T-helper 1 cell (primary cell): ENCODE results near the gene FHL1.

Experiments
- DNase-seq, 5 donors: peaks; one replicate each; pipeline ENCODE4 v3.0.0-alpha.2; 2012 to 2020

The FHL1 gene

DNA sequence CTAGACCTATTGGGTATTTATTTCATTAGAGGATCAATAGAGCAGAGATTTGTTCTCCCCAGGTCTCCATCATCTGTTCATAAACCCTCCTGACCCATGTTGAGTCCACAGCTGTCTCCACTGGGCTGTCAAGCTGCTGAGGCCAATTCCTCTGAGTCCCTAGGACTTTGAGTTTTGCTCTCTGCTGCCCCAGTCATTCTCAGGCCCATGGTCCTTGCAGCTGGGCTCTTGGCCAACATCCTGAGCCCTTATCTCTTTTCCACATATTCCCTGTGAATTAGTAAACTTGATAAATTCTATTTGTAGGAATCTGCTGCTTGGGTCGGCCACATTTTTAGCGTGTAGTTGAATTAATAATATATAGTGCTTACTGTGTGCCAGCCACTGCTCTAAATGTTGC, 41.9 kb downstream of the FHL1 start:
- DNase-seq: no peak

GRCh38 chrX:136190038-136190713, 42.8 kb downstream of the FHL1 start:
- DNase-seq: no peak

DNA sequence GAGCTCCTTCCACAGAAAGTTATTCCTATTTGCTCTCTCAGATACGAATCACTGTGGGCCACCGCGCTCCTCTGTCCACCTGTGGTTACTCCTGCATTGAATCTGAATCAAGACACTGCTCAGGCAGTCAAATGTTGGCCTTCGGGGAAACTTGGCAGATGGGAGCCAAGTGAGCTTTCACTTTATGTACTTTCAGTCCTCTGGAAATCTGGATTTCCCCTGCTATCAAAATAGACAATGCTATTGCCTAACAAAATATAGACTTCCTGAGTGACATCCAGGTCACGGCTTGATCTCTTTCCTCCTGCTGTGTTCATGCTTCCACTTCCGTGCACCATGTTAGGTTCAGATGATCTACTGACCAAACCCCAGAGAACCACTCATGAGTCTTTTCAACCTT, 43.8 kb downstream of the FHL1 start:
- no peak for DNase-seq

DNA sequence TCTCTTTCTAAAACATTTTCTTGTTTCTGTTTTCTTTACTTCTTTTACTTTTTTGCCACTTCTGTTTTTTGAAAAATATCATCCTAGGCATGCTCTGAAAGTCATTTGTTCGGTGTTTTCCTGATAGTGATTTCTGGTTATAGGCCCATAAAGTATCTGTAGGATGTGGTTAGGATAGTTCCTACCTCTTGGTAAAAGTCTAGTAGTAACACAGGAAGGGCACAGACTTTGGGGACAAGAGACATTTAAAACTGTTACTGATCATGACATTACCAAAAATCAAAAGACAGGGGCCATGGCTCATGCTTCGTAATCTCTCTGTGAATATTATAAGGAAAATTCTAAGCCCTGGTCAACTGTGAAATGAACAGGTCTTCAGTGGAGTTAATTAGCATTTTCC, 44.8 kb downstream of the FHL1 start:
- peak in 1 of 5 donors; percentile 28 for DNase-seq

DNA sequence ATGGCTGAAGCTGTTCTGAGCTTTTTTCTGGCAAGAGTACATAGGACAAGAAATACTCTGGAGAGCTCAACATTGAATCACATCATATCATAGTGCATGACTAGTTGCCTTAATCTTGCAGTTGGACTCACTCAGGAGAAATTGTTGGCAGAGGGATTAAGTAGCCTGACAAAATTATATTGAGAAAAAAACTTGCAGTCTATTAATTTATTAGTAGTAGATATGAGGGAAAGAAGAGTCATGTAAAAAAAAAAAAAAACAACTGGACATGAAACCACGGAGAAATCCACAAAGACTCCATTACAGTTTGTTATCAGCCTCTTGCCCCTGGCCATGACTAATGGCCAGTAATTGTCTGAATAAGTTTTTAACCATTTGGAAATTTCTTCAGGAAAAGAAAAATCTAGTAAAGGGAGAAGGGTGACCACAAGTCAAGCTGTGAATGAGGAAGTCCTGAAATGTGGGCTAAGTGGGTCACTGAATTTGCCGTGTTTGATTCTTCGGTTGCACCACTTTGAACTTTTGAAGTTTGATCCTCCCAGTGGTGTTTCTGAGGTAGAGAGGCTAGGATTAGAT, 45.6 kb downstream of the FHL1 start:
- no peak for DNase-seq

DNA sequence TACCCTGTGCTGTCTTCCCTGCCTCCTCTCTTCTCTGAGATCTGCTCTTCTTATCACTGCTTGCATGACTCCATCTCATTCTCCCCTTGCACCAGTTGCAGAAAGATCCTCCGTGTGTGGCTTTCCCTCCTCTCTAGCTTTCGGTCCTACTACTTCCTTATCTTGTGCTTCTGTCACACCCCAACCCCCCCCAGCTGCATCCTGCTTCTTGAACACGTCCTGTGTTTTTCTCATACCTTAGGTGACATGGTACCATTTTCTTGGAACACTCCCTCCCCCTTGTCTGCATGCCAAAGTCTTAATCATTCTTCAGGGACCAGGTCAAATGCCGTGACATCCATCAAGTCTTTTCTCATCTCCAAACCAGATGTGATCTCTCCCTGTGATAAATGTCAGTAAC, 46.4 kb downstream of the FHL1 start:
- peak in 1 of 5 donors; percentile 49 for DNase-seq

GRCh38 chrX:136194536-136194935, 47.2 kb downstream of the FHL1 start:
- DNase-seq: no peak

- no peak for DNase-seq
Measured at GRCh38 chrX:136195247-136195646, 47.9 kb downstream of the FHL1 start.

- no peak for DNase-seq
Measured at GRCh38 chrX:136196691-136197155, 49.4 kb downstream of the FHL1 start.

DNA sequence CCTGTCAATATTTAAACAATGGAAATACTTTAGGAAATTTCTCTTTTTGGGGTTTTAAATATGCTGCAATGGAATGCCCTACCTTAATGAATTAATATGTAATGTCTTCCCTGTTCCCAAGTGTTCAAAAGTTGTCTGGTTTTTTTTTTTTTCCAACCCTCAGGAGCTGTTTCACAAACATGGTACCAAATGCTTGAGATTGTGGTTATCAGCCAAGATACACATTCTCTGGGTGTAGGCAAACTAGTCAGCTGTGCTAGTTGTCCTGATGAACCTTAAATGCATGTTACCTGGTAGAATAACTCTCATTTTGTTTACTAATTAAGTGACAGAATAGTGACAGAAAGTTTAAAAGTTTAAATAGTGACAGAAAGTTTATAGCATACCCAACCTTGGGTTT, 50.7 kb downstream of the FHL1 start:
- DNase-seq: no peak

DNA sequence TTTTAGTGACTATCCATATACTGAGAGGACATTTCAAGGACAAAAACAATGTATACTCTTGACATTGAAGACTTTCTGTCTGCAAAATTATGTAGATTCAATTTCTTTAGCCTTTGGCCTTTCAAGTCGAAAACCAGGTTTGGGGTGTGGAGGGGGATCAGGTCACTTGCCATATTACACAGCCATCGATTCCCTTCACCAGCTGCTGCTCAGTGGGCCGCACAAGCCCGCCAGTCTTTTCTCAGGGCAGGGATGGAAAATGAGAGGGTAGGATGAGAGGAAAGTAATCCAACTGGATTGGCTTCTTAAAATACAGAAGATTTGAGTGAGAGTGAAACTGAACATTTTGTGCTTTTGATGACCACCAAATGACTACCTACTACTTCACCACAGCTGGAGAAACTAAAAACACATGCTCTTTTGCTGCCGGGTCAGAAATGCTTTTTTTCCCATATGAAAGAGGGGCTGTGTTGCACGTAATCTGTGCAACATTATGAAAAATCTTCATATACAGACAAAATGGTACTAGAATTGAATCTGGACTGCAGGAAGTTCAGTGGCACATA, 51.4 kb downstream of the FHL1 start:
- no peak for DNase-seq

DNA sequence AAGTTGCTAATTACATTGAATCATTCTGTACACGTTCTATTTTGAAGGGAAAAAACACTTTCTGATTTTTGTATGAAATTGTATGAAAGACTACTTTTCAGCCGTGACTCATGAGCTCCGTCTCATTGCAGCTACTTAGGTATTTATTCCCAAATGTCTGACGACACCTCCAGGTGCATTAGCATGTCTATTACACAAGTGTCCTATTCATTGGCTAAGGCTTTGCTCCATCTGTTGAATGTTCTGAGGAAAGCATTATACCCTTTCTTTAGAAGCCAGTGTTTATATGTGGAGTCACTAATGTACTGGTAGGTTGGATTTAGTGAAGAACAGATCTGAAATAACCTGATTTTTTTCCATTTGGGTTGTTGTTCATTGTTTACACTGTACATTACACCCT, 52.0 kb downstream of the FHL1 start:
- no peak for DNase-seq

DNA sequence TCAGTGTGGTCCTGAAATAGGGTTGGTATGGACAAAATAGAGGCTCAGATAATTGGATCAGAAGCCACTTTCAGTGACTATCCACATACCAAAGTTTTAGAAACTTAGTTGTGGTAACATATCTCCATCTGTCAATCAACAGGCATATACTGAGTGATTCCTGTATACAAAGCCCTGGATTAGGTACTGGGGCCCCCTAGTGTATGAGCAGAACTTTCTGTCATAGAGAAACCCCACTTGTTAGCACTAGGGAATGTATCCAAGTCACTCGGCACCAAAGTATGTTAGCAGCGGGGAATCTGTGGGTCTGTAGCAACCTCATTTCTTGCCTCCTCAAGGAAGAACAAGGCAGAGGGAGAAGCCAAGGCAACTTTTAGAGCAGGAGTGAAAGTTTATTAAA, 53.1 kb downstream of the FHL1 start:
- DNase-seq: peak in 1 of 5 donors; percentile 23

GRCh38 chrX:136201601-136202000, 54.3 kb downstream of the FHL1 start:
- no peak for DNase-seq

GRCh38 chrX:136202889-136203288, 55.6 kb downstream of the FHL1 start:
- DNase-seq: no peak

DNA sequence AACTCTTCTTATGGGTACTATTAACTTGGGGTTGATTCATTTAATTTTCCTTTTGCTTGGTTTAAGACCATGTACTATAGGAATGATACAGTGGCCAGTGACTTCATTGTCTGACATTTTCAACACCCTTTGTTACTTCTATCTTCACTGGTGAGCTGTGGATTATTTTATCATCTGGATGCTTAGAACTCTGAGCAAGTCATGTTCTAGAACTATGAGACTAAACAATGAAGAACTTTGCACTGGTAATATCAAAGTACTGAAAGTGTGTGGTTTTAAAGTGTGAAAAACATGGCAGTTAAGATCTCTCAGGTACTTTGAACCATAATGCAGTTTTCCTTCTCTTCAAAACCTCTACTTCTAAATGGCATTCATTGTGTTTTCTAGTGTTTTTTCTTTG, 56.1 kb downstream of the FHL1 start:
- DNase-seq: peak in 1 of 5 donors; percentile 25

DNA sequence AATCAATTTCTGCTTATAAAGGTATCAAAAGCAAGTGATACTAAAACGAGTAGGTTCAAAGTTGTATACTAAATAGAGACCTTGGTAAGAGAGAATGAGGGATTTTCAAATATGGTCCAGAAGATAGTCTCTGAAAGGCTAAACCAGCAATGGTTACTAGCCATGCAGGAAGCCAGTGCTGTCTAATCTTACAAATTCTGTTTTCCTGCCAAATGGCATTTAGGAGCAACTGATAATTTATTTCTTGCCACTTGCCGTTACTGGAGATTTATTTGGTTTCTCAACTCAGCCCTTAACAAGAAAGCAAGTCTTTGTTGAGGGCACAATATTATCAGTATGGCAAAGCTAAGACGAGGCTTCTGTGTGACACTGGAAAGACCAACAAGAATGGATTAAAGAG, 56.6 kb downstream of the FHL1 start:
- DNase-seq: no peak

- DNase-seq: peak in 2 of 5 donors; percentile 4 to 40
Measured at GRCh38 chrX:136204571-136204970, 57.2 kb downstream of the FHL1 start.

DNA sequence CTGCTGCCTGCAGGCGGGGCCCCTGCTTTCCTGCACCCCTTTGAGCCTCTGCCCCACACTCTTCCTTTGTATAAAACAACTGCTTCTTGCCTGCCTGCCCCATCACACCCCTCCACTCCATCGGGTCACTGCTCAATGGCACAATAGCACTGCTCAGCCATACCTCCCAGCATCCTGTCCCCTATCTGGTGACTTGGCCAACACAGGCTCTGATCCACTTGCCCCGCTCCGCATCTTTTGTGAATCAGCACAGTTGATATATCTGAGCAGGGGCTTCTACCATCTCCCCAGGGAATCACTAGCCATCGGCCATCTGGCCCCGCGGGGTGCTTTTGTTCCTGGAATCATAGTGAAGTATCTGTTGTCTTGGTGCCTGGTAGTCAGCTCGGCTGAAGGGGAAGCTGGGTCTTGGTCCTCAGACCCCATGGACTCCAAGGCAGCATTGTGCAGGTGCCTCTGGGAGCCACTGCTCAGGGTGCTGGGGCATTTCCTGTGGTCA, 58.6 kb downstream of the FHL1 start:
- no peak for DNase-seq

DNA sequence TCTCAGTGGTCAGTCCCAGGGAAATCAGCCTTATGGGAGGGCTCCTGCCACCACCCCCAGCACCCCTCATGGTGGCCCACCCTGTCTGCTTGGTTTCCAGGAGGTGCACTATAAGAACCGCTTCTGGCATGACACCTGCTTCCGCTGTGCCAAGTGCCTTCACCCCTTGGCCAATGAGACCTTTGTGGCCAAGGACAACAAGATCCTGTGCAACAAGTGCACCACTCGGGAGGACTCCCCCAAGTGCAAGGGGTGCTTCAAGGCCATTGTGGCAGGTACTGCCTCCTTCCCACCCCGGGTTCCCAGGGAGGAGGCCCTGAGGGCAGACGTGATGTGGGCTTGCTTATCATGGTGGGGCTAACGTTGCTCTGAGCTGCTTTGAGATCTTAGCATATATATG, 59.6 kb downstream of the FHL1 start:
- DNase-seq: no peak

GRCh38 chrX:136207546-136207945, 60.2 kb downstream of the FHL1 start:
- DNase-seq: no peak

DNA sequence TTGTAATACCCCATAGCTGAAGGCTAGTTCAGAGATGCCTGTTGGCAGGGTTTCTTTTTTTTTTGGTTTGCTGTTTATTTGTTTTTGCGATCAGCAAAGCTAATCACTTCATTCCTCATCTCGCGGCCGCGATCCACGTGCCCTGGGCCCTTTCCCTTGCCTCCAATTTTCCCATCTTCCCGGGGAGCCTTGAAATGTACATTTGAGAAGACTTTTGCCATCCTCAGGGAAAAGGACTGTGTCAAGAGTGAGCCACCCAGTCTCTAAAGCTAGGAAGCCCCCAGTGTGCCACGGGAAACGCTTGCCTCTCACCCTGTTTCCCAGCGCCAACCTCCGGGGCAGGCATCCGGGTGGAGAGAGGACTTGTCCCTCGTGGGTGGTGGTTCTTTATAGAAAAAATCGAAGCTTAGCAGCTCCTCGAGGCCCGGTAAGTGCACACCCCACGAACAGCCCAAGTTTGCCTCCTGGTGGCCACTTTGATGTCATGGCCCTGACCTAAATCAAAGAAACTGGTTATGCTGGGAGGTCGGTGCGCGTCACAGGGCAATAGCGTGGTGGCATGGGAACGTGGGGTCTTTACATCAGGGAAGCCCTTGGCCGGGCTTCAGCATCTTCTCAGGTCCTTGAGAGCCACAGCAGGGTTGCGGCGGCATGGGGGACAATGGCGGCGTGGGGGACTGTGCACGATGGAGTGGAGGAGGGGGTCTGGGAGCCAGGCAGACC, 61.8 kb downstream of the FHL1 start:
- DNase-seq: peak in 4 of 5 donors; percentile 22 to 30 (median 25)

GRCh38 chrX:136209751-136210150, 62.4 kb downstream of the FHL1 start:
- DNase-seq: no peak

GRCh38 chrX:136210243-136210642, 62.9 kb downstream of the FHL1 start:
- no peak for DNase-seq
